Muscle of leg (tissue), 11 donors: ENCODE data around the gene VPS39. TPM values are rescaled to one million over a fixed set of nuclear protein-coding genes. Genes with fewer than 3 reads are reported as not detected.

Experiments used
- DNase-seq: peaks from one replicate; pipeline ENCODE4 v3.0.0; 2013
- H3K27ac ChIP-seq: one replicate; pipeline ENCODE4 v1.5.1; 2013; ENCODE audit warnings: mild to moderate bottlenecking, low read length, control low read depth
- H3K27me3 ChIP-seq: one replicate; pipeline ENCODE4 v1.6.1; 2013; ENCODE audit warnings: low read length; ENCODE audit not compliant: control insufficient read depth, insufficient read depth
- H3K36me3 ChIP-seq: one replicate; pipeline ENCODE4 v1.6.1; 2013; ENCODE audit warnings: low read length; ENCODE audit not compliant: control insufficient read depth, insufficient read depth
- H3K4me1 ChIP-seq: one replicate; pipeline ENCODE4 v1.6.1; 2013; ENCODE audit warnings: low read length; ENCODE audit not compliant: control insufficient read depth, insufficient read depth
- H3K4me3 ChIP-seq: one replicate; pipeline ENCODE4 v1.5.1; 2013; ENCODE audit warnings: low read length, control low read depth
- H3K9me3 ChIP-seq: replicated peaks from 2 replicates; pipeline ENCODE4 v1.6.1; 2013; ENCODE audit warnings: low read depth, low read length; ENCODE audit not compliant: control insufficient read depth
- WGBS: methylation state at CpG from one replicate; pipeline ENCODE4 v1.1.5; 2013; ENCODE audit warnings: missing lambda C conversion rate; ENCODE audit not compliant: insufficient coverage; 5-methylcytosine and 5-hydroxymethylcytosine counted together
- polyA plus RNA-seq, 8 donors: library from polyadenylated mRNA; unstranded; fragments of 120-200 nt; gene quantifications; one replicate each; pipeline versions ENCODE4 v1.2.1 to v1.2.3, GENCODE V29; 2013; ENCODE audit warnings: inconsistent platforms in 1 of 8, low replicate concordance in 1 of 8; ENCODE audit not compliant: insufficient read length in 8 of 8, insufficient read depth in 1 of 8
- total RNA-seq: library from RNA; stranded (reverse); fragments of 120-200 nt; gene quantifications from one replicate; pipeline ENCODE4 v1.2.4, GENCODE V29; 2013

VPS39 gene
- total and polyA plus RNA-seq, 9 donors: 33.5 to 51.0 (median 41.4) TPM

- WGBS: 70% methylated on average over 1 of the region's 4 CpGs
- H3K9me3 ChIP-seq: no peaks in the 10 kb centered on the region
- no peak for DNase-seq
- no peaks in the 10 kb centered on the region for H3K27me3 ChIP-seq
- no peak overlapping the region for H3K27ac ChIP-seq
- H3K36me3 ChIP-seq: peaks cover 91% of the 10 kb centered on the region
- no peaks in the 10 kb centered on the region for H3K4me1 ChIP-seq
- no peak overlapping the region for H3K4me3 ChIP-seq
Measured at GRCh38 chr15:42163947-42164550, 44.1 kb downstream of the VPS39 start.

- WGBS: 91% methylated on average over 6 of the region's 9 CpGs
- H3K36me3 ChIP-seq: peaks cover 92% of the 10 kb centered on the region
- H3K27me3 ChIP-seq: no peaks in the 10 kb centered on the region
- no peak for DNase-seq
- no peaks in the 10 kb centered on the region for H3K9me3 ChIP-seq
- H3K27ac ChIP-seq: no peak overlapping the region
- H3K4me3 ChIP-seq: no peak overlapping the region
- H3K4me1 ChIP-seq: no peaks in the 10 kb centered on the region
Measured at GRCh38 chr15:42163291-42163690, 44.8 kb downstream of the VPS39 start.

- Histone ChIP-seq H3K4me1 (peaks cover 5% of the 10 kb centered on the region), H3K36me3 (peaks cover 66% of the 10 kb centered on the region), H3K4me3 (no peak overlapping the region), H3K27me3 (no peaks in the 10 kb centered on the region), H3K9me3 (no peaks in the 10 kb centered on the region), H3K27ac (no peak overlapping the region)
- 80% methylated on average over 5 of the region's 7 CpGs for WGBS
- DNase-seq: no peak
Measured at GRCh38 chr15:42160136-42160535, 48.0 kb downstream of the VPS39 start.

GRCh38 chr15:42159381-42160015, 48.6 kb downstream of the VPS39 start:
- no peaks in the 10 kb centered on the region for H3K9me3 ChIP-seq
- H3K4me1 ChIP-seq: peaks cover 5% of the 10 kb centered on the region
- H3K27me3 ChIP-seq: no peaks in the 10 kb centered on the region
- H3K4me3 ChIP-seq: no peak overlapping the region
- 91% methylated on average over 13 of the region's 18 CpGs for WGBS
- no peak overlapping the region for H3K27ac ChIP-seq
- peaks cover 60% of the 10 kb centered on the region for H3K36me3 ChIP-seq
- no peak for DNase-seq

- Histone ChIP-seq H3K4me1 (peaks cover 5% of the 10 kb centered on the region), H3K27ac (no peak overlapping the region), H3K9me3 (no peaks in the 10 kb centered on the region), H3K4me3 (no peak overlapping the region), H3K36me3 (peaks cover 54% of the 10 kb centered on the region), H3K27me3 (no peaks in the 10 kb centered on the region)
- DNase-seq: no peak
- 85% methylated on average over 8 of the region's 10 CpGs for WGBS
Measured at GRCh38 chr15:42158941-42159340, 49.2 kb downstream of the VPS39 start.

GRCh38 chr15:42157981-42158765, 49.9 kb downstream of the VPS39 start:
- Histone ChIP-seq H3K36me3 (peaks cover 48% of the 10 kb centered on the region), H3K9me3 (no peaks in the 10 kb centered on the region), H3K27ac (no peak overlapping the region), H3K27me3 (no peaks in the 10 kb centered on the region), H3K4me3 (no peak overlapping the region), H3K4me1 (peaks cover 5% of the 10 kb centered on the region)
- WGBS: 95% methylated on average over 4 of the region's 8 CpGs
- no peak for DNase-seq

GRCh38 chr15:42157381-42157780, 50.7 kb downstream of the VPS39 start:
- no peak for DNase-seq
- WGBS: 95% methylated on average over 7 of the region's 8 CpGs
- peaks cover 41% of the 10 kb centered on the region for H3K36me3 ChIP-seq
- H3K27ac ChIP-seq: no peak overlapping the region
- no peak overlapping the region for H3K4me3 ChIP-seq
- H3K27me3 ChIP-seq: no peaks in the 10 kb centered on the region
- H3K9me3 ChIP-seq: no peaks in the 10 kb centered on the region
- H3K4me1 ChIP-seq: peaks cover 5% of the 10 kb centered on the region

- DNase-seq: no peak
- 71% methylated on average over 5 of the region's 8 CpGs for WGBS
- no peaks in the 10 kb centered on the region for H3K9me3 ChIP-seq
- H3K4me3 ChIP-seq: no peak within 1 kb of the TSS
- H3K27me3 ChIP-seq: no peaks in the 10 kb centered on the region
- peaks cover 31% of the 10 kb centered on the region for H3K36me3 ChIP-seq
- H3K27ac ChIP-seq: no peak within 1 kb of the TSS
- peaks cover 14% of the 10 kb centered on the region for H3K4me1 ChIP-seq
Measured at GRCh38 chr15:42156243-42156922, 51.7 kb downstream of the VPS39 start, which contains the start of gene PLA2G4F. Gene PLA2G4F, minus strand, starts transcription at chr15:42156636. Its CDS starts 87 bp downstream, at chr15:42156549.

- Histone ChIP-seq H3K36me3 (peaks cover 24% of the 10 kb centered on the region), H3K4me1 (peaks cover 16% of the 10 kb centered on the region), H3K4me3 (no peak overlapping the region), H3K27me3 (no peaks in the 10 kb centered on the region), H3K27ac (no peak overlapping the region), H3K9me3 (no peaks in the 10 kb centered on the region)
- no peak for DNase-seq
- WGBS: 70% methylated on average over 12 of the region's 27 CpGs
Measured at GRCh38 chr15:42155546-42156242, 52.4 kb downstream of the VPS39 start.
